Stimulated activated CD4-positive, alpha-beta T cell treated with anti-CD3 and anti-CD28 coated beads, Interleukin-4, amount 100 ng/mL, for 4 hours (primary cell): ENCODE data around the gene RPH3AL.
"Not testable (repeated sequence)": the region's sequence is repeated elsewhere in the genome, so short reads cannot be mapped to it uniquely, and the experiment has no call there.

Experiments
- DNase-seq, 2 experiments: peaks; one replicate each; pipeline ENCODE4 v3.0.0-alpha.2; 2020

RPH3AL gene

GRCh38 chr17:333626-334396 lies 18.8 kb downstream of the RPH3AL start:
- DNase-seq, result no peak

GRCh38 chr17:332558-333322 lies 19.9 kb downstream of the RPH3AL start:
- DNase-seq, result no peak

GRCh38 chr17:332023-332422 lies 20.6 kb downstream of the RPH3AL start:
- DNase-seq, result no peak

GRCh38 chr17:330993-331701 lies 21.5 kb downstream of the RPH3AL start:
- DNase-seq, result no peak

- no peak for DNase-seq
Measured at GRCh38 chr17:329784-330420, 22.7 kb downstream of the RPH3AL start.

GRCh38 chr17:327971-328370 lies 24.6 kb downstream of the RPH3AL start:
- no peak for DNase-seq

GRCh38 chr17:327296-327695 lies 25.3 kb downstream of the RPH3AL start:
- no peak for DNase-seq

- DNase-seq, result no peak
Measured at GRCh38 chr17:326010-326621, 26.5 kb downstream of the RPH3AL start.

- DNase-seq, result no peak
Measured at GRCh38 chr17:325270-326009, 27.2 kb downstream of the RPH3AL start.

GRCh38 chr17:323721-324571 lies 28.7 kb downstream of the RPH3AL start:
- DNase-seq, result no peak

GRCh38 chr17:323181-323580 lies 29.4 kb downstream of the RPH3AL start:
- no peak for DNase-seq

- DNase-seq, result no peak
Measured at GRCh38 chr17:322006-322780, 30.4 kb downstream of the RPH3AL start.

GRCh38 chr17:321386-321941 lies 31.1 kb downstream of the RPH3AL start:
- no peak for DNase-seq

- no peak for DNase-seq
Measured at GRCh38 chr17:320809-321385, 31.7 kb downstream of the RPH3AL start.

GRCh38 chr17:320139-320538 lies 32.5 kb downstream of the RPH3AL start:
- no peak for DNase-seq

- DNase-seq, result no peak
Measured at GRCh38 chr17:319266-319665, 33.3 kb downstream of the RPH3AL start.

GRCh38 chr17:317070-317469 lies 35.5 kb downstream of the RPH3AL start:
- not testable (repeated sequence) for DNase-seq

- DNase-seq, result not testable (repeated sequence)
Measured at GRCh38 chr17:315399-315798, 37.2 kb downstream of the RPH3AL start.

- DNase-seq, result not testable (repeated sequence)
Measured at GRCh38 chr17:314614-314944, 38.0 kb downstream of the RPH3AL start.
